OCI-LY7 (cell line): Measurements from ENCODE around the gene GRIN2C. TPM values are rescaled to one million over a fixed set of nuclear protein-coding genes. Genes with fewer than 3 reads are reported as not detected.

Experiments used
- BruUV-seq: library from RNA; stranded (reverse); fragments of 400-500 nt; replicated peaks from 2 replicates; lab custom pipeline; 2021; lab: Mats Ljungman, UMichigan
- CTCF ChIA-PET: fragments of 300-600 bp; sonication (Branson Sonifier 250); formaldehyde crosslinking; loops from one replicate; lab custom pipeline; 2022; ENCODE audit warnings: antibody characterized with exemption; ENCODE audit not compliant: unreplicated experiment; lab: Charles Lee
- POLR2A ChIA-PET: fragments of 300-600 bp; sonication (Branson Sonifier 250); formaldehyde crosslinking; loops from one replicate; lab custom pipeline; 2022; ENCODE audit warnings: antibody characterized with exemption; lab: Charles Lee
- DNase-seq: peaks from one replicate; pipeline ENCODE4 v3.0.0-alpha.2; 2015; ENCODE audit warnings: low spot score
- H2AFZ ChIP-seq: fragments of 200-600 bp; sonication (generic), shearing (Covaris generic); 2 replicates; pipeline ENCODE4 v1.6.1; 2014; ENCODE audit warnings: mild to moderate bottlenecking, antibody characterized with exemption, low read length, moderate library complexity
- H3K27ac ChIP-seq: fragments of 200-600 bp; sonication (generic); 2 replicates; pipeline ENCODE4 v1.5.1; 2014; ENCODE audit warnings: mixed run types, low read depth, mild to moderate bottlenecking, moderate library complexity, low read length, inconsistent platforms; ENCODE audit not compliant: poor library complexity, severe bottlenecking
- H3K36me3 ChIP-seq: fragments of 200-600 bp; sonication (generic); 2 replicates; pipeline ENCODE4 v1.6.1; 2014; ENCODE audit warnings: mild to moderate bottlenecking, antibody characterized with exemption, low read length, moderate library complexity, mixed read lengths; ENCODE audit not compliant: insufficient read depth
- H3K4me1 ChIP-seq: fragments of 200-600 bp; sonication (generic); 2 replicates; pipeline ENCODE4 v1.5.1; 2014; ENCODE audit warnings: mild to moderate bottlenecking, low read length; ENCODE audit not compliant: insufficient read depth, poor library complexity, severe bottlenecking
- H3K4me2 ChIP-seq: fragments of 200-600 bp; sonication (generic); 2 replicates; pipeline ENCODE4 v1.6.1; 2014; ENCODE audit warnings: mild to moderate bottlenecking, low read length
- H3K4me3 ChIP-seq: fragments of 200-600 bp; sonication (generic); 2 replicates; pipeline ENCODE4 v1.5.1; 2014; ENCODE audit warnings: mild to moderate bottlenecking, low read depth, low read length; ENCODE audit not compliant: poor library complexity, severe bottlenecking
- H3K79me2 ChIP-seq: fragments of 200-600 bp; sonication (generic); 2 replicates; pipeline ENCODE4 v1.6.1; 2016; ENCODE audit warnings: low read depth, mild to moderate bottlenecking, low read length, moderate library complexity, mixed read lengths; ENCODE audit not compliant: insufficient read depth
- H3K9me2 ChIP-seq: fragments of 200-600 bp; sonication (generic); 2 replicates; pipeline ENCODE4 v1.6.1; 2016; ENCODE audit warnings: mild to moderate bottlenecking, low read length, mixed read lengths; ENCODE audit not compliant: insufficient read depth
- H3K9me3 ChIP-seq: fragments of 200-600 bp; sonication (generic); 2 replicates; pipeline ENCODE4 v1.6.1; 2014; ENCODE audit warnings: mild to moderate bottlenecking, mixed run types, low read length, mixed read lengths
- H4K20me1 ChIP-seq: fragments of 200-600 bp; sonication (generic); 2 replicates; pipeline ENCODE4 v1.6.1; 2014; ENCODE audit warnings: mild to moderate bottlenecking, antibody characterized with exemption, low read length, moderate library complexity, mixed read lengths; ENCODE audit not compliant: insufficient read depth
- EZH2phosphoT487 ChIP-seq: fragments of 200-600 bp; sonication (generic); IDR thresholded peaks from 2 replicates; pipeline ENCODE4 v1.6.1; 2018; ENCODE audit warnings: low read depth, borderline replicate concordance, mild to moderate bottlenecking, mixed run types, antibody characterized with exemption, low read length, moderate library complexity, mixed read lengths
- intact Hi-C: fragments of 100-400 bp; cut with micrococcal nuclease; formaldehyde crosslinking; loops from one replicate; pipeline ENCODE4 v1.10.0; 2022; ENCODE audit not compliant: unreplicated experiment
- total RNA-seq, 2 experiments: library from RNA; depleted of rRNA in 1 of 2; stranded (reverse); fragments of >200 nt in 1 of 2; shearing (Covaris generic) in 1 of 2; gene quantifications; 2 replicates each; pipeline ENCODE4 v1.2.3, GENCODE V29; 2014 to 2022
- TF ChIP-seq, protein P1 (sequence below): fragments of 200-600 bp; sonication (generic); conservative IDR thresholded peaks from 2 replicates; pipeline ENCODE4 v1.5.1; 2014; ENCODE audit warnings: mild to moderate bottlenecking, antibody characterized with exemption, low read length, moderate library complexity, mixed read lengths

Gene GRIN2C
- total RNA-seq, 2 experiments from 2014 or later, result 0.22 to 0.61 TPM

DNA sequence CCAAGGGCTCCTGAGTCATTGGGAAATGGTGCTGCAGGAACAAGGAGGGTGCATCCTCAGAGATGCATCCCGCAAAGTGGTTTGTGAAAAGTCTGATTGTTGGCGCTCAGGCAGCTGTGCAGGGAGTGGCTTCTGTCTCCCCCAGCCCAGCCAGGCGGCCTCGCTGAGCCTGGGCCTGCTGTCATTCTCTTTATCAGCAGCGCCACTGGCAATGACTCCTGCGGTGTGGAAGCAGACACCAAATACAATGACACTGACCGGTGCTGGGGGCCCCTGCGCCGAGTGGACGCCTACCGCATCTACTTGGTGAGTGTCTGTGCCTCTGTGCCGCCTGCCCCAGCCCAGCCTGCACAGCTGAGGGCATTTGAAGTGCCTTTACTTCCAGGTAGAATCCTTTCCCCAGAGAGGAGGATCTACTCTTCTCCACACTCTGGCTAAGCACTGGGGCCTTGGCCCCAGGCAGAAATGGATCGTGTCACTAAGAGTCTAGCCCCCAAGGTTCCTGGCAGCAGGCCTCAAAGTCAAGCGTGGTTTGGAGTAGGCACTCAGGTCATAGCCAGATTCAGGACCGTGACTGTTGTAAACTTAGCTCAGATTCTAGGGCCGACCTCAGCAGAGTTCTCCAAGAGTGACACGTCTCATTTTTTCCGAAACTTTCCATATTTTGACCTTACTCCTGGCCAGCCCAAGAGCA lies 64.2 kb downstream of the GRIN2C start:
- Histone ChIP-seq H3K4me1 (peaks cover 8% of the 10 kb centered on the region), H3K36me3 (peaks cover 9% of the 10 kb centered on the region; the same call in 1 of the 2 replicates), H3K9me3 (no peaks in the 10 kb centered on the region), H4K20me1 (no peaks in the 10 kb centered on the region), H3K4me2 (no peak overlapping the region), H2AFZ (no peak overlapping the region), H3K9me2 (no peaks in the 10 kb centered on the region), H3K79me2 (no peaks in the 10 kb centered on the region), H3K4me3 (no peak overlapping the region), H3K27ac (no peak overlapping the region)
- no peak for DNase-seq
- TF ChIP-seq EZH2phosphoT487, result no peak
- TF ChIP-seq, protein P1, sequence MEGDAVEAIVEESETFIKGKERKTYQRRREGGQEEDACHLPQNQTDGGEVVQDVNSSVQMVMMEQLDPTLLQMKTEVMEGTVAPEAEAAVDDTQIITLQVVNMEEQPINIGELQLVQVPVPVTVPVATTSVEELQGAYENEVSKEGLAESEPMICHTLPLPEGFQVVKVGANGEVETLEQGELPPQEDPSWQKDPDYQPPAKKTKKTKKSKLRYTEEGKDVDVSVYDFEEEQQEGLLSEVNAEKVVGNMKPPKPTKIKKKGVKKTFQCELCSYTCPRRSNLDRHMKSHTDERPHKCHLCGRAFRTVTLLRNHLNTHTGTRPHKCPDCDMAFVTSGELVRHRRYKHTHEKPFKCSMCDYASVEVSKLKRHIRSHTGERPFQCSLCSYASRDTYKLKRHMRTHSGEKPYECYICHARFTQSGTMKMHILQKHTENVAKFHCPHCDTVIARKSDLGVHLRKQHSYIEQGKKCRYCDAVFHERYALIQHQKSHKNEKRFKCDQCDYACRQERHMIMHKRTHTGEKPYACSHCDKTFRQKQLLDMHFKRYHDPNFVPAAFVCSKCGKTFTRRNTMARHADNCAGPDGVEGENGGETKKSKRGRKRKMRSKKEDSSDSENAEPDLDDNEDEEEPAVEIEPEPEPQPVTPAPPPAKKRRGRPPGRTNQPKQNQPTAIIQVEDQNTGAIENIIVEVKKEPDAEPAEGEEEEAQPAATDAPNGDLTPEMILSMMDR, result no peak
- ChIA-PET POLR2A (interaction anchor here (0.5 kb wide), 1 partner anchor 94 kb away, joined by 4 read pairs; no protein-coding TSS in a partner anchor), CTCF (no interaction called here)
- BruUV-seq, result no TSS peak
- intact Hi-C loops, result no loop called here

DNA sequence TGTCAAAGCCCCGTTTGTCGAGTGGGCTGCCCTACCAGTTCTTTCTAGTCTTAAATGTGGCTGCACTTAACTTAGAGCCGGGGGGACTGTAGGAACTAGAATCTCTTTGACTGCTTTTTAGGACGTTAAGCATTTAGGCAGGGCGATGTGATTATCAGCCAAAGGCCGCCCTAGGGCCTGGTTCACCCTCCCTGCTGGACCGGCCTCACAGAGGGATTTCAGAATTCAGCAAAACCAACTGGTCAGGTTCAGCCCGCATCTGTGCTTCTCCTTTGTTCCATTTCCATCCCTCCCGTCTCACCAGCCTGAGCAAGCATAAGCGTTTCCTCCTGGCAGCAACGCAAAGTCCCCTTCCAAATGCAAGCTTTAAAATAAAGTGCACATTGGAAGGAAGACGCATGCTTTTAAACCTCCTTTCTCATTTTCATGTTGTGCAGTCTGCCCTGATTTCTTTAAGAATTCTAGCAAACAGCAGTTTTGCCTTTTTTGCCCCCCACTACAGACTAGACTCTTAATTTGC lies 67.0 kb downstream of the GRIN2C start:
- BruUV-seq, result no TSS peak
- H3K9me2 ChIP-seq, result no peaks in the 10 kb centered on the region
- H3K79me2 ChIP-seq, result no peaks in the 10 kb centered on the region
- no peaks in the 10 kb centered on the region for H3K9me3 ChIP-seq
- no peak for TF ChIP-seq EZH2phosphoT487
- TF ChIP-seq, protein P1, result no peak
- intact Hi-C loops, result no loop called here
- no peak overlapping the region for H3K4me3 ChIP-seq
- peaks cover 14% of the 10 kb centered on the region; the same call in 1 of the 2 replicates for H3K36me3 ChIP-seq
- ChIA-PET CTCF (interaction anchor here (0.9 to 1.1 kb wide), 2 partner anchors 40 to 73 kb away, joined by 3 to 5 read pairs; no protein-coding TSS in a partner anchor), POLR2A (interaction anchor here (0.5 to 0.9 kb wide), 3 partner anchors 15 to 338 kb away, joined by 3 read pairs; no protein-coding TSS in a partner anchor)
- no peak for DNase-seq
- H3K27ac ChIP-seq, result no peak overlapping the region
- peaks cover 8% of the 10 kb centered on the region for H3K4me1 ChIP-seq
- no peaks in the 10 kb centered on the region for H4K20me1 ChIP-seq
- no peak overlapping the region for H3K4me2 ChIP-seq
- no peak overlapping the region for H2AFZ ChIP-seq

Other genes with a start within 250 kb of the GRIN2C start
- not detected in 2 replicates for gene CD300E, start 236.1 kb downstream of the GRIN2C start, total RNA-seq (2014; rRNA removed; shearing (Covaris generic))
- not detected in 2 replicates for gene CD300E, start 236.1 kb downstream of the GRIN2C start, total RNA-seq (2022)
- not detected in 2 replicates for gene CD300LF, start 147.0 kb downstream of the GRIN2C start, total RNA-seq (2014; rRNA removed; shearing (Covaris generic))
- not detected in 2 replicates for gene CD300LF, start 147.0 kb downstream of the GRIN2C start, total RNA-seq (2022)
- 2.8 and 6.3 TPM in 2 replicates for gene RAB37, start 122.6 kb downstream of the GRIN2C start, total RNA-seq (2014; rRNA removed; shearing (Covaris generic))
- 12.7 and 18.9 TPM in 2 replicates for gene RAB37, start 122.6 kb downstream of the GRIN2C start, total RNA-seq (2022)
- gene NHERF1, start 111.3 kb downstream of the GRIN2C start, total RNA-seq (2014; rRNA removed; shearing (Covaris generic)), result 73.2 and 86.1 TPM in 2 replicates
- gene NHERF1, start 111.3 kb downstream of the GRIN2C start, total RNA-seq (2022), result 116 and 122 TPM in 2 replicates
- gene NAT9, start 83.5 kb downstream of the GRIN2C start, total RNA-seq (2014; rRNA removed; shearing (Covaris generic)), result 77.2 and 99.3 TPM in 2 replicates
- 87.9 and 89.0 TPM in 2 replicates for gene NAT9, start 83.5 kb downstream of the GRIN2C start, total RNA-seq (2022)
- gene FDXR, start 13.1 kb upstream of the GRIN2C start, total RNA-seq (2014; rRNA removed; shearing (Covaris generic)), result 12.2 TPM in 2 replicates
- gene FDXR, start 13.1 kb upstream of the GRIN2C start, total RNA-seq (2022), result 18.1 and 18.3 TPM in 2 replicates
- gene FADS6, start 33.7 kb upstream of the GRIN2C start, total RNA-seq (2014; rRNA removed; shearing (Covaris generic)), result not detected in 2 replicates
- not detected in 2 replicates for gene FADS6, start 33.7 kb upstream of the GRIN2C start, total RNA-seq (2022)
- gene USH1G, start 63.4 kb upstream of the GRIN2C start, total RNA-seq (2014; rRNA removed; shearing (Covaris generic)), result not detected in 2 replicates
- gene USH1G, start 63.4 kb upstream of the GRIN2C start, total RNA-seq (2022), result not detected in 2 replicates
- not detected in 2 replicates for gene OTOP2, start 64.4 kb upstream of the GRIN2C start, total RNA-seq (2014; rRNA removed; shearing (Covaris generic))
- not detected in 2 replicates for gene OTOP2, start 64.4 kb upstream of the GRIN2C start, total RNA-seq (2022)
- gene OTOP3, start 76.0 kb upstream of the GRIN2C start, total RNA-seq (2014; rRNA removed; shearing (Covaris generic)), result not detected in 2 replicates
- gene OTOP3, start 76.0 kb upstream of the GRIN2C start, total RNA-seq (2022), result not detected in 2 replicates
- gene HID1, start 112.9 kb upstream of the GRIN2C start, total RNA-seq (2014; rRNA removed; shearing (Covaris generic)), result 0.35 and 0.85 TPM in 2 replicates
- 8.5 and 9.9 TPM in 2 replicates for gene HID1, start 112.9 kb upstream of the GRIN2C start, total RNA-seq (2022)
- 0.10 and 0.79 TPM in 2 replicates for gene CDR2L, start 127.7 kb upstream of the GRIN2C start, total RNA-seq (2014; rRNA removed; shearing (Covaris generic))
- gene CDR2L, start 127.7 kb upstream of the GRIN2C start, total RNA-seq (2022), result 0.49 and 0.74 TPM in 2 replicates
- gene MRPL58, start 152.8 kb upstream of the GRIN2C start, total RNA-seq (2014; rRNA removed; shearing (Covaris generic)), result 79.8 and 84.2 TPM in 2 replicates
- gene MRPL58, start 152.8 kb upstream of the GRIN2C start, total RNA-seq (2022), result 70.7 and 75.3 TPM in 2 replicates
- gene ATP5PD, start 187.1 kb upstream of the GRIN2C start, total RNA-seq (2014; rRNA removed; shearing (Covaris generic)), result 293 and 301 TPM in 2 replicates
- 314 and 317 TPM in 2 replicates for gene ATP5PD, start 187.1 kb upstream of the GRIN2C start, total RNA-seq (2022)
- gene KCTD2, start 187.3 kb upstream of the GRIN2C start, total RNA-seq (2014; rRNA removed; shearing (Covaris generic)), result 26.0 and 29.8 TPM in 2 replicates
- gene KCTD2, start 187.3 kb upstream of the GRIN2C start, total RNA-seq (2022), result 21.0 and 26.3 TPM in 2 replicates
- not detected in 2 replicates for gene SLC16A5, start 228.1 kb upstream of the GRIN2C start, total RNA-seq (2014; rRNA removed; shearing (Covaris generic))
- not detected in 2 replicates for gene SLC16A5, start 228.1 kb upstream of the GRIN2C start, total RNA-seq (2022)